Colonic mucosa (tissue), 4 donors: ENCODE measurements around the gene ATP2C2. TPM values are rescaled to one million over a fixed set of nuclear protein-coding genes. Genes with fewer than 3 reads are reported as not detected.

Experiments used
- DNase-seq: peaks from one replicate; pipeline ENCODE4 v3.0.0-alpha.2; 2020
- H3K27ac ChIP-seq: fragments of 200-600 bp; one replicate; pipeline ENCODE4 v1.8.0; 2021
- H3K27me3 ChIP-seq: fragments of 200-600 bp; one replicate; pipeline ENCODE4 v1.8.0; 2021
- H3K36me3 ChIP-seq: fragments of 200-600 bp; one replicate; pipeline ENCODE4 v1.8.0; 2021
- H3K4me1 ChIP-seq: fragments of 200-600 bp; one replicate; pipeline ENCODE4 v1.8.0; 2021; ENCODE audit warnings: mild to moderate bottlenecking
- H3K4me3 ChIP-seq: fragments of 200-600 bp; one replicate; pipeline ENCODE4 v1.8.0; 2021
- H3K9ac ChIP-seq, 2 donors: one replicate each; pipeline ENCODE4 v1.7.0; 2013; ENCODE audit warnings: control low read depth in 2 of 2, low read depth in 2 of 2, low read length in 2 of 2
- H3K9me3 ChIP-seq: fragments of 200-600 bp; one replicate; pipeline ENCODE4 v1.8.0; 2021
- intact Hi-C: fragments of 100-400 bp; cut with DNase I; formaldehyde crosslinking; loops from one replicate; pipeline ENCODE4 v1.14.1; 2022
- total RNA-seq, 2 donors: library from RNA; stranded (reverse); fragmentation: NEBNext Ultra II Directional in 1 of 2; extraction: Animal tissue kit (Norgen Biotek cat#: 25700) in 1 of 2; gene quantifications; one replicate each; pipeline ENCODE4 v1.2.1, GENCODE V29; 2021
- TF ChIP-seq, protein P1 (sequence below): fragments of 200-600 bp; IDR thresholded peaks from one replicate; pipeline ENCODE4 v1.8.0; 2022; ENCODE audit warnings: antibody characterized with exemption, mild to moderate bottlenecking
- donor health status: healthy.
- donor health status: DM: no; HTN: no; CAD: no.
- donor health status: DM: no; HTN: no; CAD: no.

Gene ATP2C2
- total RNA-seq, 2 donors from 2014 or later: 126 to 220 TPM

DNA sequence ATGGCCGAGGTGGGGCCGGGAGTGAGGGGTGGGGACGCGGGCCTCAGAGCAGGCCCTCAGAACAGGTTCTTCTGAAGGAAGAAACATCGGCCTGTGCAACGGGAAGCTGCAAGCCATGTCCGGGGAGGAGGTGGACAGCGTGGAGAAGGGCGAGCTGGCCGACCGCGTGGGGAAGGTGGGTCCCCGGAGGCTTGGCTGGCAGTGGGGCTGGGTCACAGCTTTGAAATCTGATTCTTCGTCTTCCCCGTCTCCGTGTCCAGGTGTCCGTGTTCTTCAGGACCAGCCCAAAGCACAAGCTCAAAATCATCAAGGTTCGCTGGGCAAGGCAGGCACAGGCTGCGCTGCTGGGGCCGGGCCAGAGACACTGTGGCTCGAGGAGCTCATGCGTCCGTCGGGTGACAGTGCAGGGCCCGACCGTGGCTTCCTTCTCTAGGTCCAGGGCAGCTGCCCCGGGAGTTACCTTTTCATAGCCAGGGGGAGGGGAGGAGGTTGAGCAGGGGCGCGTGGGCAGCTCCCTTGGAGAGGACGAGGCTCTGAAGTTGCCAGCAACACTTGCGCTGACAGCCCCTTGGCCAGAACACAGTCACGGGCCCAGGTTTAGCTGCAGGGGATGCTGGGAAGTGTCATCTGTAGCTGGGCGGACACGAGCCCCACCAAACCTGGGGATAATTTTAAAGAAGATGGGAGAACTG, 84.9 kb downstream of the ATP2C2 start:
- H3K4me3 ChIP-seq: no peak overlapping the region
- no peaks in the 10 kb centered on the region for H3K36me3 ChIP-seq
- H3K9ac ChIP-seq: no peak overlapping the region
- H3K9me3 ChIP-seq: no peaks in the 10 kb centered on the region
- DNase-seq: no peak
- intact Hi-C loops: no loop called here
- no peak overlapping the region for H3K27ac ChIP-seq
- no peaks in the 10 kb centered on the region for H3K4me1 ChIP-seq
- TF ChIP-seq, protein P1, sequence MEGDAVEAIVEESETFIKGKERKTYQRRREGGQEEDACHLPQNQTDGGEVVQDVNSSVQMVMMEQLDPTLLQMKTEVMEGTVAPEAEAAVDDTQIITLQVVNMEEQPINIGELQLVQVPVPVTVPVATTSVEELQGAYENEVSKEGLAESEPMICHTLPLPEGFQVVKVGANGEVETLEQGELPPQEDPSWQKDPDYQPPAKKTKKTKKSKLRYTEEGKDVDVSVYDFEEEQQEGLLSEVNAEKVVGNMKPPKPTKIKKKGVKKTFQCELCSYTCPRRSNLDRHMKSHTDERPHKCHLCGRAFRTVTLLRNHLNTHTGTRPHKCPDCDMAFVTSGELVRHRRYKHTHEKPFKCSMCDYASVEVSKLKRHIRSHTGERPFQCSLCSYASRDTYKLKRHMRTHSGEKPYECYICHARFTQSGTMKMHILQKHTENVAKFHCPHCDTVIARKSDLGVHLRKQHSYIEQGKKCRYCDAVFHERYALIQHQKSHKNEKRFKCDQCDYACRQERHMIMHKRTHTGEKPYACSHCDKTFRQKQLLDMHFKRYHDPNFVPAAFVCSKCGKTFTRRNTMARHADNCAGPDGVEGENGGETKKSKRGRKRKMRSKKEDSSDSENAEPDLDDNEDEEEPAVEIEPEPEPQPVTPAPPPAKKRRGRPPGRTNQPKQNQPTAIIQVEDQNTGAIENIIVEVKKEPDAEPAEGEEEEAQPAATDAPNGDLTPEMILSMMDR: no peak
- no peaks in the 10 kb centered on the region for H3K27me3 ChIP-seq

DNA sequence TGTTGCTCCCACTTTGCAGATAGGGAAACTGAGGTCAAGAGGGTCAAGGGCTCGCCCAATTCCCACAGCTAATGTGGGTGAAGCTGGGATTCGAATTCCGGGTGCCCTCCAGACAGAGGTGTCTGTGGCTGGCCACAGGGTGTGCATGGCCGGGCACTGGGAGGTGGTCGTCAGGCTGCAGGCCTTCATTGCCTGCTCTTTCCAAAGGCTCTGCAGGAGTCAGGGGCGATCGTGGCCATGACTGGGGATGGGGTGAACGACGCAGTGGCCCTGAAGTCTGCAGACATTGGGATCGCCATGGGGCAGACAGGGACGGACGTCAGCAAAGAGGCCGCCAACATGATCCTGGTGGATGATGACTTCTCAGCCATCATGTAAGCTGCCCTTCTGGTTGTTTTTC, 86.3 kb downstream of the ATP2C2 start:
- no peak overlapping the region for H3K9ac ChIP-seq
- no peaks in the 10 kb centered on the region for H3K4me1 ChIP-seq
- no peak overlapping the region for H3K4me3 ChIP-seq
- no peak overlapping the region for H3K27ac ChIP-seq
- H3K36me3 ChIP-seq: no peaks in the 10 kb centered on the region
- no peaks in the 10 kb centered on the region for H3K27me3 ChIP-seq
- H3K9me3 ChIP-seq: no peaks in the 10 kb centered on the region
- TF ChIP-seq, protein P1: no peak
- intact Hi-C loops: no loop called here
- no peak for DNase-seq

DNA sequence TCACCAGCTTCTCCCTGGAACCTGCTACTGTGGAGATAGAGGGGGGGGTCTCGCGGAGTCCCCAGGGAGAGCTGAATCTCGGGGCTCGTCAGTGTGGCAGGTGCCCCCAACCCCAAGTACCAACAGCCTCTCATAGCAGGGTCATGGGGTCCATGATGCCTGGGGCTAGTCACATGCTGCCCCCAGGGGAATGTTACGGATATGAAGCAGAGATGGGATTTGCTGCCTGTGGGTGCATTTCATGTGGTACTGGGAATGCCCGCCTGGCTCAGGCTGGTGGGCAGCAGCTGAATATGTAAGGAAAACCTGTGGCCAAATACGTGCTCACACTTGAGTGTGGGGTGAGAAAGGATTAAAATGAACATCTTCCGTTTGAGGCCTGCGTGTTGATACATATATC, 86.7 kb downstream of the ATP2C2 start:
- no peaks in the 10 kb centered on the region for H3K9me3 ChIP-seq
- intact Hi-C loops: no loop called here
- no peaks in the 10 kb centered on the region for H3K4me1 ChIP-seq
- H3K27me3 ChIP-seq: no peaks in the 10 kb centered on the region
- no peaks in the 10 kb centered on the region for H3K36me3 ChIP-seq
- no peak overlapping the region for H3K9ac ChIP-seq
- TF ChIP-seq, protein P1: no peak
- H3K27ac ChIP-seq: no peak overlapping the region
- H3K4me3 ChIP-seq: no peak overlapping the region
- no peak for DNase-seq

DNA sequence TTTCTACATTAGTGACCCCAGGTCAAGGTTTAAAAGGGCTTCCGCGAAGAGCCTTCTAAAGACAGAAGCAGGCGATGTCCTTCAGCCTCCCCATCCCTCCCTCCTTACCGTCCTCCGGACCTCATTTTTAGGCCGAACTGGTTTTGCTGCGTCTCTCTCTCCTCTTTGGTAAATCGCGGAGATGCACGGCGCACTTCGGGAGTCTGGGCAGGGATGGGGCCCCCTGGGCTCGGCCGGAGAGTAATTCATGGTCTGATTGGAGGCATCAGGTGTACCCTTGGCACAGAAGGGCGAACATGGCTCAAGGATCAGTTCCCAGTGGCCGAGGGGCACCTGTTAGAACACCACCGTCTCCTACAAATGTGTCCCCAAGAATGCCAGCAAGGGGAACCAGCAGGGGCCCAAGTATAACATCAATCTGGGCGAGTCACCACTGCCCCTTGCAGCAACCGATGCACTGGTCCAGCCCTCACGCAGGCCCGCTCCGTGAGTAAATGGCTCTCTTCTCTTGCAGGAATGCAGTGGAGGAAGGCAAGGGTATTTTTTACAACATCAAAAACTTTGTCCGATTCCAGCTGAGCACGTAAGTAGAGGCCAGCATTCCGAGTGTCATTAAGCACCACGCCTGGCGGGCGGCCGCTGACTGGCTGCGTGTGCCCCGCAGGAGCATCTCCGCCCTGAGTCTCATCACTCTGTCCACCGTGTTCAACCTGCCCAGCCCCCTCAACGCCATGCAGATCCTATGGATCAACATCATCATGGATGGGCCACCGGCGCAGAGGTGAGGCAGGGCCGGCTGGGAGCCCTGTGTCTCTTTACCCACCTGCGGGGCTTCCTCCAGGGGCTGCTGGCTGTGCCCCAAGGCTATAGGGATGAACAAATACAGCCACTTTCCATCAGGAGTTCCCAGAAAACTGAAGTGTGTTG, 90.5 kb downstream of the ATP2C2 start:
- no peak for DNase-seq
- H3K4me1 ChIP-seq: no peaks in the 10 kb centered on the region
- peaks cover 6% of the 10 kb centered on the region for H3K36me3 ChIP-seq
- no peaks in the 10 kb centered on the region for H3K9me3 ChIP-seq
- no peak overlapping the region for H3K4me3 ChIP-seq
- intact Hi-C loops: no loop called here
- no peak overlapping the region for H3K9ac ChIP-seq
- no peaks in the 10 kb centered on the region for H3K27me3 ChIP-seq
- no peak overlapping the region for H3K27ac ChIP-seq
- TF ChIP-seq, protein P1: no peak

DNA sequence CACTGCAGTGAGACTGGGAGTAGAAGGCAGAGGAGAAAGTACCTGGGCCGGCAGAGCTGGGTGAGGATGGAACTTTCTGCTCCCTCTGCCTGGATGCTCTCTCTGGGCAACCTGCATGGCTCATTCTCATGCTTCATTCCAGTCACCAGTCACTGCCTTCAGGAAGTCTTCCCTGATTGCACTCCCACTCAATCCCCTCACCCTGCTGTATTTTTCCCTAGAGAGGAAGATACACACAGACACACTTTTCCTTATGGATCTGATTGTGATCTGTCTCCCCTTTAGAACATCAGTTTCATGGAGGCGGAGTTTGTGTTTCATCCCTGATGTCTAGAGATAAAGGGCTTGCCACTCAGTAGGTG, 91.2 kb downstream of the ATP2C2 start:
- DNase-seq: no peak
- H3K9me3 ChIP-seq: no peaks in the 10 kb centered on the region
- peaks cover 7% of the 10 kb centered on the region for H3K36me3 ChIP-seq
- no peaks in the 10 kb centered on the region for H3K4me1 ChIP-seq
- H3K27me3 ChIP-seq: no peaks in the 10 kb centered on the region
- H3K4me3 ChIP-seq: no peak overlapping the region
- TF ChIP-seq, protein P1: no peak
- intact Hi-C loops: no loop called here
- no peak overlapping the region for H3K9ac ChIP-seq
- no peak overlapping the region for H3K27ac ChIP-seq
